Central memory CD8-positive, alpha-beta T cell (primary cell): ENCODE data around the gene DLGAP1.

Experiments used
- ATAC-seq: fragments of 150-1000 bp; cut with Tn5 transposase; replicated peaks from 2 replicates; pipeline ENCODE4 v1.10.0; 2022; ENCODE audit warnings: mild to moderate bottlenecking, moderate FRiP score, moderate number of reproducible peaks; ENCODE audit not compliant: poor library complexity, severe bottlenecking; ENCODE audit errors: extremely low read depth
- DNase-seq, 2 donors: peaks; one replicate each; pipeline ENCODE4 v3.0.0; 2021; ENCODE audit warnings: low spot score in 2 of 2
- H3K27ac Mint-ChIP-seq: one replicate; pipeline ENCODE4 v1.8.0; 2022; ENCODE audit warnings: low read depth, mild to moderate bottlenecking, moderate library complexity, mixed read lengths
- H3K27me3 Mint-ChIP-seq: one replicate; pipeline ENCODE4 v1.8.0; 2022; ENCODE audit warnings: mixed read lengths
- H3K36me3 Mint-ChIP-seq: one replicate; pipeline ENCODE4 v1.8.0; 2022; ENCODE audit warnings: mild to moderate bottlenecking, moderate library complexity, mixed read lengths; ENCODE audit not compliant: insufficient read depth
- H3K4me1 Mint-ChIP-seq: one replicate; pipeline ENCODE4 v1.8.0; 2022; ENCODE audit warnings: mixed read lengths
- H3K4me3 Mint-ChIP-seq: one replicate; pipeline ENCODE4 v1.8.0; 2022; ENCODE audit warnings: mild to moderate bottlenecking, moderate library complexity, mixed read lengths
- H3K9me3 Mint-ChIP-seq: one replicate; pipeline ENCODE4 v1.8.0; 2022; ENCODE audit warnings: mixed read lengths

DLGAP1 gene

DNA sequence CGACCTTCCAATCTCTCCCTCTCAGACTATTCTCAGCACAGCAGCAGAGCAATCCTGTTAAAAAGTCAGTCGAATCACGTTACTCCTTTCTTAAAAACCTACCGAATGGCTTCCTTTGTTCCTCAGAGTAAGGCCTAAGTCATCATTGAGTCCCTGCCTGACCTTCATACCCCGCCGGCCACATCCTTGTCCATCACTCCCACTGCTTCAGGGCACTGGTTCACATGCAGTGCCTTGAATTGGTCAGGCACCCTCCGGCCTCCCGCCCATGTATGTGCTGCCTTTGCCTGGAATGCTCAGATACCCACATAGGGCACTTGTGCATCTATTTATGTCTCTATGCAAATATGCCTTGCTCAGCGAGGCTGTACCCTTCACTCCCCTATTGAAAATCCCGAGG is 206.4 kb downstream of the DLGAP1 start:
- H3K27me3 Mint-ChIP-seq = no peaks in the 10 kb centered on the region
- no peaks in the 10 kb centered on the region for H3K4me1 Mint-ChIP-seq
- H3K36me3 Mint-ChIP-seq = no peaks in the 10 kb centered on the region
- H3K9me3 Mint-ChIP-seq = peaks cover 26% of the 10 kb centered on the region
- H3K27ac Mint-ChIP-seq = no peak overlapping the region
- DNase-seq = no peak
- no peak for ATAC-seq
- no peak overlapping the region for H3K4me3 Mint-ChIP-seq

DNA sequence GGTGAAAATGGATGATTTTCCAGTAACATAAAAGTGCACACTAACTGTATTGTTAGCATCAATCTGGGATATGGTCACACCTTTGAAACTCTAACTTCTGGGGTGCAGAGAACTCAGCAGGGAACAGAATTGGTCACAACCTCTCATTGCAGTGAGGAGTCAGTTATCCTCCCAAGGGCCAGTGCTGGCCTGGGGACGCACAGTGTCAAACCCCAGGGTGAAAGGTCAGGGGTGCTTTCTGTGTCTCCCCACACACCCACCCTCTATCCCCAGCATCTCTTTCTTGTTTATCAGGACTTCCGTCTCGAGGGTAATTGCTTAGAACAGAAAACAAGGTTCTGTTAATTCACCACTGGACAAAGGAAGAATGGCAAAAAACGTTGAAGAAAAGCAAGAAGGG is 208.7 kb downstream of the DLGAP1 start:
- ATAC-seq = no peak
- Mint-ChIP-seq H3K4me1 (no peaks in the 10 kb centered on the region), H3K9me3 (peaks cover 21% of the 10 kb centered on the region), H3K36me3 (no peaks in the 10 kb centered on the region), H3K27ac (no peak overlapping the region), H3K4me3 (no peak overlapping the region), H3K27me3 (no peaks in the 10 kb centered on the region)
- no peak for DNase-seq

DNA sequence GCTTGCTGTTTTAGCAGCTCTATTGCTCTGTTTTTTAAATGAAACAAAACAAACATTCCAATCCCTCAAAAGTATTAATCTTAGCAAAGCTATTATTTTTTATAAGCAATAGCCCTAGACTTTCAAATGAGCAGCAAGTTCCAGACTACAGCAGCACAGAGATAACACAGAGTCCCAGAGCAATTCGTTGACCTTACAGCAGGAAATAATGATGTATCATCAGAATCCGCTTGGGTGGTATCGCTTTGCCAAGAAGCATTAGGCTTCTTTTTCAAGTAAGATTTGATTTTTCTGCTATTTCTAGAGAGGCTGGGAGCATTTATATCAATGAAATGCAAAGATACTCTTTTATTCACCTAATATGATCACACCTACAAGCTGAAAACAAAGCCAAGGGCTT is 209.7 kb downstream of the DLGAP1 start:
- no peak overlapping the region for H3K4me3 Mint-ChIP-seq

DNA sequence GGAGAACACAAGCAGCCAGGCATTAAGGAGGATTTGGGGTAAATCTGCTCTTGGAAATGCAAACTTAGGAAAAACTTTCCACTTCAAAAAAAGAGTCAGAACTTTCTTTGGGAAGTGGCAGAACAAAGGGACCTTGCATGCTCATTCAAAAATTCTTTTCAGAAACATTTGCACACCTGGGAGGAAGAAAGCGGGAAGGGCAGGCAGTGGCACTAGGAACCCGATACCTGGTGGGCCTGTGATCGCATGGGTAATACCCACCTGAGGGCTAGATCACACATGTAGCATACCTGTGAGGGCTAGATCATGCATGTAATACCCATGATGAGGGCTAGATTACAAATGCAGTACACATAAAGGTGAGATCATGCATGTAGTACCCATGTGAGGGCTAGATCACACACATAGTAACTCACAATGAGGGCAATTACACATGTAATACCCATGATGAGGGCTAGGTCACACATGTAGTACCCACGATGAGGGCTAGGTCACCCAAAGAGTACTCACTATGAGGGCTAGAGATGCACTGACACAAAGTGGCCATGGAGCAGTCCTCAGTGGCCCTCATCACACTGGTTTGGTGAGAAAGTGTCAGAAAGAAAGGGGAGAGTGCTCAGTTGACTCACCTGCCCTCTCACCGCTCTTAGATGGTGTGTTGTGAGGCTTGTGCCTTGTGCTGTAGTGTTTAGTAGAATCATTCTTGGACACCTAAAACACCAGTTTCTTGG is 212.5 kb downstream of the DLGAP1 start:
- ATAC-seq (no peak), DNase-seq (no peak)
- no peaks in the 10 kb centered on the region for H3K27me3 Mint-ChIP-seq
- no peak overlapping the region for H3K4me3 Mint-ChIP-seq
- peaks cover 6% of the 10 kb centered on the region for H3K9me3 Mint-ChIP-seq
- no peak overlapping the region for H3K27ac Mint-ChIP-seq
- no peaks in the 10 kb centered on the region for H3K36me3 Mint-ChIP-seq
- H3K4me1 Mint-ChIP-seq = no peaks in the 10 kb centered on the region

More for the DNA sequence above, 209.7 kb downstream of the DLGAP1 start:
- H3K27me3 Mint-ChIP-seq = no peaks in the 10 kb centered on the region
- H3K36me3 Mint-ChIP-seq = no peaks in the 10 kb centered on the region
- peaks cover 21% of the 10 kb centered on the region for H3K9me3 Mint-ChIP-seq
- H3K27ac Mint-ChIP-seq = no peak overlapping the region
- no peaks in the 10 kb centered on the region for H3K4me1 Mint-ChIP-seq
- DNase-seq (no peak), ATAC-seq (no peak)

DNA sequence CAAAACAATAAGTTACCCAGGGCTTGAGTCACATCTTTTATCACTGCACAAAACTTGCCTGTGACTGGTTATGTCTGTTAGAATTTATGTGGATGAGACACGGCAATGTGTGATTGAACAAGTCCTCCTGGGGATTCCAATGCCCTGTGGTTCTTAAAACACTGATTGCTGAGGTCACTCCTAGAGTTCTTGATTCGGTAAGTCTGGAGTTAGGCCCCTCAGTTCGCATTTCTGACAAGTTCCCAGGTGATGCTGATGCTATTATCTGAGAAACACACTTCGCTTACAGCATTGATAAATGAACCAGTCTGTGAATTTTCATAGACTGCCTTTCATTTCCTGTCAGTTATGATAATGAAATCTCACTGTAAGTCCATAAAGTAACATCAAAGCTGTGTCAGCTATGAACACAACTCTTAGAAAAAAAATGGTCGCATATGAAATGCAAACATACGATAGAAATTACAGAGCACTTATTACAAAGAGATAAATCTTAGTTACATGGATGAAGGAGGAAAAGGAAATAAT is 214.0 kb downstream of the DLGAP1 start:
- Mint-ChIP-seq H3K36me3 (no peaks in the 10 kb centered on the region), H3K4me3 (no peak overlapping the region), H3K27ac (no peak overlapping the region), H3K4me1 (no peaks in the 10 kb centered on the region), H3K27me3 (no peaks in the 10 kb centered on the region), H3K9me3 (no peaks in the 10 kb centered on the region)
- DNase-seq = no peak
- no peak for ATAC-seq

DNA sequence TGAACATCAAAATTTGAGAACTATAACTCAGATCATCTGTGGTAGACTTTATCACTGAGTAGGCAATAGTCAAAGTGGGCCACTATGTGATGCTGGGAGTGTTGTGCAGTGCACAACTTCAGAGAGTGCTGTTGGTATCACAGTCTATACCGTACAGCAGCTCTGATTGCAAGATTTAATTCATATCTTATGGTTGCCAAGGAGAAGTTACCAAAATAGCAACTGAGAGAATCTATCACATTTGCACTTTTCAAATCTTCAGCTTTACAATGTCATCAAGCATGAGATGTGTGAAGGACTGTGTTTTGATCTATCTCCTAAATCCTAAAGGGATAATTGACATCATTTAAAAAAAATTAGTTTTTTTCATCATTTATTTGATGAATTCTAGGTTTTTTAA is 216.1 kb downstream of the DLGAP1 start:
- no peaks in the 10 kb centered on the region for H3K4me1 Mint-ChIP-seq
- no peak overlapping the region for H3K27ac Mint-ChIP-seq
- DNase-seq (no peak), ATAC-seq (no peak)
- peaks cover 6% of the 10 kb centered on the region for H3K9me3 Mint-ChIP-seq
- no peak overlapping the region for H3K4me3 Mint-ChIP-seq
- no peaks in the 10 kb centered on the region for H3K36me3 Mint-ChIP-seq
- no peaks in the 10 kb centered on the region for H3K27me3 Mint-ChIP-seq

DNA sequence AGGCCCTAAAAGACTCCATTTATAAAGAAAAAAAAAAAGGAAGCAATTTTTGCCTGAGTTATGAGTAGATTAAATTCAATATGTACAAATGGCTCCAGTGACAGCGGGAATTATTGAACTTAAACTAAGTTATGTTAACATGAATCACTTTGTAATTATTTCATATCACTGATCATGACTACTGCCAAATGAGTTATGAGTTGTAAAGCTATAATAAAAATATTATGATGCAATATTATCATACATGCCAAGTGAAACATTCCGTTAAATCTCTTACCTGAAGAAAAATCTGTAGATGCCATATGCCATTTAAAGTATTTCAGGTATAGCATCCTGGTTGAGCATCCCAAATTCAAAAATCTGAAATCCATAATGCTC is 217.5 kb downstream of the DLGAP1 start:
- ATAC-seq = no peak

DNA sequence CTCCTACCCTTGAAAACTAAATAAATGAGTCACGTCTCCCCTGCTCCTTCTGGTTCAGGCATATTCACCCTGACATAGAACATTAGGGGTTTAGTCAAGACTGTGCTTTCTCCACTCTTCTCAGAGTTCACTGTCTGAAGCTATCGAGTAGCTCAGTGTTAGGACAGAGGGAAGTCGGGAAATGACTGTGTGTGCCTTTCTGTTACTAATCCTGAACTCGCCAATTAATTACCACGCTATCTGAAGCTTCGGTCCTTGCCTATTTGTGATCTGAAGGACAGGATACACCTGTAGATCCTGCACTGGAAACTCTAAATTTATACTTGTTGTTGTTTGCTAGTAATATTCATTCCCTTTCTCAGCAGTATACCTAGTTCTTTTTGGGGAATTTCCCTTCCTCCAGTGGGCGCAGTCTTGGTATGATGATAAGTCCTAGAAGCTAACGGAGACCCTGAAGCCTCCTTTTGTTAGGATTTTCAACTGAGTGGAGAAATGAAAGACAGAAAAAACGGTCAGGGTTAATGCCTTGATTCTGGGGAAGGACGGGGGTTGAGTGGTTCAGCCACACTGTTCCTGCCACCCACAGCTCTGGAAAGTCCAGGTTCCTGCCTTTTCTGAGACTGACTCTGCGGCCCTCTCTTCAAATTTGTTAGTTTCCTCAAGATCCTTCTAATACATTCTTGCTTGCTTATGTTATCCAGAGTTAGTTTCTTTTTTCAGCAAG is 218.0 kb downstream of the DLGAP1 start:
- DNase-seq (no peak), ATAC-seq (no peak)
- Mint-ChIP-seq H3K36me3 (no peaks in the 10 kb centered on the region), H3K27ac (no peak overlapping the region), H3K27me3 (no peaks in the 10 kb centered on the region), H3K9me3 (peaks cover 6% of the 10 kb centered on the region), H3K4me3 (no peak overlapping the region), H3K4me1 (no peaks in the 10 kb centered on the region)

More for the DNA sequence above, 217.5 kb downstream of the DLGAP1 start:
- Mint-ChIP-seq H3K27ac (no peak overlapping the region), H3K4me3 (no peak overlapping the region), H3K9me3 (peaks cover 6% of the 10 kb centered on the region), H3K27me3 (no peaks in the 10 kb centered on the region), H3K4me1 (no peaks in the 10 kb centered on the region), H3K36me3 (no peaks in the 10 kb centered on the region)
- DNase-seq = no peak

DNA sequence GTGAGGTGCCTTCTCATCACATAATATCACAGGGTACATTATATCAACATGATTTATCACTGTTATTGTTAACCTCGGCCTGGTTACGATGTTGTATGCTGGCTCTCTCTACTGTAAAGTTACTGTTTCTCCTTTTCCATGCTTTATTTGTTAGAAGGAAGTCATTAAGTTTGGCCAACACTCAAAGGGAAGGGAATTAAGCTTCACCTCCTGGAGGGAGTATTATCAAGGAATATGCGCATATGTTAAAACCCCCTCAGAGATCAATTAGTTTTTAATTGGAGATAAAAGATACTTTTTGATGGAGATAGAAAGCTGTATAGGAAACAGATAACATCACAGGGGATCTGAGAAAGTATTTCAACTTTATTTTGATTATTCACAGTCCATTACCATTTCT is 221.6 kb downstream of the DLGAP1 start:
- peaks cover 13% of the 10 kb centered on the region for H3K9me3 Mint-ChIP-seq
- ATAC-seq (no peak), DNase-seq (no peak)
- no peaks in the 10 kb centered on the region for H3K36me3 Mint-ChIP-seq
- H3K27me3 Mint-ChIP-seq = no peaks in the 10 kb centered on the region
- H3K4me3 Mint-ChIP-seq = no peak overlapping the region
- H3K4me1 Mint-ChIP-seq = no peaks in the 10 kb centered on the region
- H3K27ac Mint-ChIP-seq = no peak overlapping the region

DNA sequence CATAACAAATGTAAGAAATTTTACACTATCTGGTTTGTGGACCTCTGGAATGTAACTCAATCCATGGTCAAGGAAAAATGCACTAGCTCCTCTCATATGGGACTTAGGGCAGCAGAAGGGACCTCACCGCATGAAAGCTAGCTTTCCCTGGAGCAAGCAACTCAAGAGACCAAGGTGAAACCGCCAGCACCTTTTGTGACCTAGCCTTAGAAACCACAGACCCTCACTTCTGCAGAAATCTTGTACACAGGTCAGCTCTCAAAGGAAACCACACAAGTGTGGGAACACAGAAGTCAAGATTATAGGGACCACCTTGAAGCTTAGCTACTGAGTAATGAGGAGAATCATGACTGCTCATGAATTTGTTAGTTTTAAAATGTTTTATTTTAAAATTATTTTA is 222.5 kb downstream of the DLGAP1 start:
- H3K36me3 Mint-ChIP-seq = no peaks in the 10 kb centered on the region
- no peak overlapping the region for H3K4me3 Mint-ChIP-seq
- H3K4me1 Mint-ChIP-seq = no peaks in the 10 kb centered on the region
- H3K27me3 Mint-ChIP-seq = no peaks in the 10 kb centered on the region
- no peak overlapping the region for H3K27ac Mint-ChIP-seq
- DNase-seq (no peak), ATAC-seq (no peak)
- H3K9me3 Mint-ChIP-seq = peaks cover 13% of the 10 kb centered on the region

DNA sequence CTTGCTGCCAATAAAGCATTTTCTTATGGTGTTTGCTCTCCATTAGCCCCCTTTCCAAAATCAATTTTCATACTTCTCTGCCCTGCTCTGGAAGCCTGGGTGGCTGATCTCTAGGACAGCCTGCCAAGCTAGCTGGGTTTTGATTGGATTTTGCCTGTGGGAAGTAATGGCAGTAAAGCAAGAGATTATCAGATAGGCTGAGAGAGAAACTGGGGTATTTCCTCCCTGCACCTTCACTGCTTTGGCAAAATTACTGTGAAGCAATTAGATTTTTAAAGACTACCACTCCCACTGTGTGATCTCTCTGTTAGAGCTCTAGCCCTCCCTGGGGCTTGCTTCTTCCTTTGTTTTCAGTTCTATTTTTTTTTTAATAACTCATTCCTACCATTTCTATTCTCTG is 223.8 kb downstream of the DLGAP1 start:
- ATAC-seq (no peak), DNase-seq (no peak)
- no peaks in the 10 kb centered on the region for H3K4me1 Mint-ChIP-seq
- peaks cover 13% of the 10 kb centered on the region for H3K9me3 Mint-ChIP-seq
- no peak overlapping the region for H3K4me3 Mint-ChIP-seq
- H3K27ac Mint-ChIP-seq = no peak overlapping the region
- no peaks in the 10 kb centered on the region for H3K36me3 Mint-ChIP-seq
- no peaks in the 10 kb centered on the region for H3K27me3 Mint-ChIP-seq

DNA sequence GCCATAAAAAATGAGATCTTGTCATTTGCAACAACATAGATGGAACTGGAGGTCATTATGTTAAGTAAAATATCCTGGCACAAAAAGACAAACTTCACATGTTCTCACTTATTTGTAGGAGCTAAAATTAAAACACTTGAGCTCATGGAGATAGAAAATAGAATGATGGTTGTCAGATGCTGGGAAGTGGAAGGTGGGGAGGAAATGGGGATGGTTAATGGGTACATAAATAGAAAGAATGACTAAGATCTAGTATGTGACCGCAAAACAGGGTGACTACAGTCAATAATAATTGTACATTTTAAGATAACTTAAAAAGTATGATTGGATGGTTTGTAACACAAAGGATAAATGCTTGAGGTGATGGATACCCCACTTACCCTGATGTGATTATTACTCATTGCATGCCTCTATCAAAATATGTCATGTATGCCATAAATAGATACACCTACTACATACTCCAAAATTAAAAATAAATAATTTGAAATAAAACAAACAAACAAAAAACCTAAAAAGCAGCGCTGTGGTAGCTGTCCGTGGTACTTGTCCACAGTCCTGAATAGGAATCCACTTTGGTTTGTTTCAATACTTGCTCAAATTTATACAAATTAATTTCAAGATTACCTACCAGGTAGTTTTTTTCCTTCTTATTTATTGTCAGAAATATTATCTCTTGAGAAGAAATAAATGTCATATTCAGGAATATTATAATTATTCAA is 224.5 kb downstream of the DLGAP1 start:
- H3K9me3 Mint-ChIP-seq = peaks cover 16% of the 10 kb centered on the region
- ATAC-seq = no peak
- H3K27ac Mint-ChIP-seq = no peak overlapping the region
- no peak for DNase-seq
- no peaks in the 10 kb centered on the region for H3K36me3 Mint-ChIP-seq
- no peaks in the 10 kb centered on the region for H3K4me1 Mint-ChIP-seq
- H3K27me3 Mint-ChIP-seq = no peaks in the 10 kb centered on the region
- H3K4me3 Mint-ChIP-seq = no peak overlapping the region
